22Rv1 (cell line): ENCODE measurements around the gene CDK6.

Source experiments
- CTCF ChIP-seq: fragments of 450-650 bp; IDR thresholded peaks from 2 replicates; pipeline ENCODE4 v1.5.1; 2017; ENCODE audit warnings: mild to moderate bottlenecking
- ZFX ChIP-seq: fragments of 450-650 bp; IDR thresholded peaks from 2 replicates; pipeline ENCODE4 v1.6.1; 2017; ENCODE audit warnings: antibody characterized with exemption, borderline replicate concordance

- TF ChIP-seq CTCF (no peak), ZFX (no peak)
Observed at GRCh38 chr7:92582948-92583347, 253.4 kb downstream of the CDK6 start.
